Measurements from ENCODE around the gene NDUFS2. TPM values are rescaled to one million over a fixed set of nuclear protein-coding genes. Genes with fewer than 3 reads are reported as not detected.

NDUFS2 gene
- total and polyA plus RNA-seq, 8 donors, result 9.9 to 165 (median 82.7) TPM

DNA sequence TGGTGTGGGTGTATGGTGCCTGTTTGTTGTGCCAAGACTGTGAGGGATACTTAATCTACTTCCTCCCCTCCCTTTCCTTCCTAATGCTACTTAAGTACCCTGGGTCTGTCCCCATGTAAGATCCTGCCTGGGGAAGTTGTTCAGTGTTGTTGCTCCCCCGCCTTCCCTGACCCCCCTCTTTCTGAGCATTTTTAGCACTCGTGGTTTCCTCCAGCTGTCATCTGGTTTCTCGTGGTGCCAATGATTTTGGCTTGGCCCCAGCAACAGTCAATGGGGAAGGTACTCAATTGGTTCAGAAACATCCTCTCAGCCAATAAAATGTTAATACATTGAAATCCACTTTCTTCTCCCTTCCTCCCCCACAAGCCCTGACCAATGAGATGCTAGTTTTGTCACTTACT, 16.9 kb upstream of the NDUFS2 start:
- Histone ChIP-seq H3K27ac (peak overlapping the region in 4 of 5 donors; percentile 54 to 85 (median 67)), H3K4me1 (peaks cover 0 to 36% (median 7%) of the 10 kb centered on the region in 4 donors), H3K27me3 (no peaks in the 10 kb centered on the region), H3K4me3 (no peak overlapping the region), H3K36me3 (no peaks in the 10 kb centered on the region), H3K9me3 (no peaks in the 10 kb centered on the region)
- TF ChIP-seq EP300 (IDR thresholded peaks at IDR 0.05) (no peak), POLR2A (IDR thresholded peaks at IDR 0.05) (no peak), POLR2AphosphoS5 (IDR thresholded peaks at IDR 0.05) (peak in 1 of 3 donors; percentile 8), CTCF (IDR thresholded peaks at IDR 0.05) (no peak)
- intact Hi-C loops (cut with DNase I; ENCODE audit: low total_unique reads), result no loop called here
- DNase-seq, result peak; percentile 58 to 89
- WGBS, 5 donors, result 18 to 26% (median 20%) methylated on average over 3 of the region's 3 CpGs

- H3K9me3 ChIP-seq, result no peaks in the 10 kb centered on the region
- H3K4me3 ChIP-seq, result no peak overlapping the region
- 35 to 50% (median 40%) methylated on average over 2 of the region's 2 CpGs for WGBS, 5 donors
- DNase-seq, result no peak
- peaks cover 0 to 3% (median 1%) of the 10 kb centered on the region in 4 donors for H3K36me3 ChIP-seq
- intact Hi-C loops (cut with DNase I; ENCODE audit: low total_unique reads), result no loop called here
- H3K27me3 ChIP-seq, result no peaks in the 10 kb centered on the region
- TF ChIP-seq EP300 (IDR thresholded peaks at IDR 0.05) (no peak), CTCF (IDR thresholded peaks at IDR 0.05) (no peak), POLR2AphosphoS5 (IDR thresholded peaks at IDR 0.05) (no peak), POLR2A (IDR thresholded peaks at IDR 0.05) (no peak)
- peaks cover 0 to 36% (median 7%) of the 10 kb centered on the region in 4 donors for H3K4me1 ChIP-seq
- H3K27ac ChIP-seq, result peak overlapping the region; percentile 3 to 85 (median 55)
Observed at GRCh38 chr1:161185732-161186311, 16.3 kb upstream of the NDUFS2 start.

- no peak for TF ChIP-seq POLR2A (IDR thresholded peaks at IDR 0.05)
- TF ChIP-seq CTCF (IDR thresholded peaks at IDR 0.05), result no peak
- Histone ChIP-seq H3K27ac (peak overlapping the region in 2 of 5 donors; percentile 19 to 85), H3K27me3 (no peaks in the 10 kb centered on the region), H3K4me3 (no peak overlapping the region), H3K4me1 (peaks cover under 1 to 34% (median 7%) of the 10 kb centered on the region in 4 donors), H3K9me3 (no peaks in the 10 kb centered on the region), H3K36me3 (peaks cover 0 to 15% (median 10%) of the 10 kb centered on the region in 4 donors)
- 42 to 69% (median 49%) methylated on average over 3 of the region's 3 CpGs for WGBS, 5 donors
- no peak for DNase-seq
- intact Hi-C loops (cut with DNase I; ENCODE audit: low total_unique reads), result no loop called here
Observed at GRCh38 chr1:161187311-161187710, 14.9 kb upstream of the NDUFS2 start.

DNA sequence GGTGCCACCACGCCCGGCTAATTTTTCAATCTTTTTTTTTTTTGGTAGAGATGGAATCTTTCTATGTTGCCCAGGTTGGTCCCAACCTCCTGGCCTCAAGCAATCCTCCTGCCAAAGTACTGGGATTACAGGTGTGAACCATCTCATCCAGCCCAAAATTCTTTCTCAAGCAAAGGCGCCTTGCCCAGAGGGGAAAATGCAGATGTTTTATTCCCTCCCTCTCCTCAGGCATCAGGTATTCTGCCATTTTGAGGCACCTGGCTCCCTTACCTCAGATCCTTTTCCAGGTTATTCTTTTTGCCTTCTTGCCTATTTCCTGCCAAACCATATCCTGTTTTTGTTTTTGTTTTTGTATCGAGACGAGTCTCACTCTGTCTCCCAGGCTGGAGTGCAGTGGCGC, 13.8 kb upstream of the NDUFS2 start:
- Histone ChIP-seq H3K9me3 (no peaks in the 10 kb centered on the region), H3K4me3 (no peak overlapping the region), H3K4me1 (peaks cover 9 to 37% (median 14%) of the 10 kb centered on the region in 4 donors), H3K27ac (no peak overlapping the region), H3K27me3 (no peaks in the 10 kb centered on the region), H3K36me3 (peaks cover 0 to 19% (median 14%) of the 10 kb centered on the region in 4 donors)
- DNase-seq, result no peak
- no peak for TF ChIP-seq POLR2A (IDR thresholded peaks at IDR 0.05)
- no peak for TF ChIP-seq EP300 (IDR thresholded peaks at IDR 0.05)
- TF ChIP-seq POLR2AphosphoS5 (IDR thresholded peaks at IDR 0.05), result no peak
- TF ChIP-seq CTCF (IDR thresholded peaks at IDR 0.05), result no peak
- intact Hi-C loops (cut with DNase I; ENCODE audit: low total_unique reads), result no loop called here
- 73 to 88% (median 84%) methylated on average over 6 of the region's 6 CpGs for whole genome bisulfite sequencing, 5 donors

Measured in stomach (tissue), 9 donors.